ENCODE results near the gene POLE.

DNA sequence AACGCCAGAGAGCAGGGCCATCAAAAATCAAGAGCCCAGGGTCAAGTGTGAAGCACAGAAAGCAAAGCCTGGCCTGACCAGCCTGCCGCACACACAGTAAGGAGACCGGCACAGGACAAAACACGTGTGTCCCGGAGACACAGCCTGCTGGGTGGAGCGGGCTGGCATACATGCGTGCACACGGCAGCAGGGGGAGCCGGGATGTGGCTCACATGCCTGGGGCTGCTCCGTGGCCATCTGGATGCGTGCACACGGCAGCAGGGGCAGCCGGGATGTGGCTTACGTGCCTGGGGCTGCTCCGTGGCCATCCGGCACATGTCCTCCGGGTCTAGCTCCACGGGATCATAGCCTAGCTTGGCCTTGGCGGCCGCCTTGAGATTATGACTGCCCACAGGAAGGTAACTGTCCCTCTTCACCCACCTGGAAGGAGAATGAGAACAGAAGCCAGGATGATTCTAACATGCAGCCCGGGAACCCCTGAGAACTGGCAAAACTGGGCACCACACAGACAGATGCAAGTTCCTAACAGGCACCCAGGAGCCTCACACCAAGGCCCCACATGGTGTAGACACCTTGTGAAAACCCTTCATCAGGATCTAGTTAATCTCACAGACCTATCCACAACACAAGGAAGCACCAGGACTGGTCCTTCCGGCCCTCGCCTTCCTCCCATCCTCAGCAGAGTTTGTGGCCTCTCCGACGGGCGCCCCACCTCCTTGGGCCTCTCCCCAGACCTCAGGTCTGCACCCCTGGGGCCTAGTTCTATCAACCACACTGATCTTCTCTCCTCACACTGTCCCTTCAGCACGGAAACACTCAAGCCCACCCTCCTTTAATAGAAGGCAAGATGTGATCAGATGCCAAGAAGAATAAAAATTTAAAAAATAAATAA, 13.6 kb downstream of the POLE start:
- TF ChIP-seq, protein P1, sequence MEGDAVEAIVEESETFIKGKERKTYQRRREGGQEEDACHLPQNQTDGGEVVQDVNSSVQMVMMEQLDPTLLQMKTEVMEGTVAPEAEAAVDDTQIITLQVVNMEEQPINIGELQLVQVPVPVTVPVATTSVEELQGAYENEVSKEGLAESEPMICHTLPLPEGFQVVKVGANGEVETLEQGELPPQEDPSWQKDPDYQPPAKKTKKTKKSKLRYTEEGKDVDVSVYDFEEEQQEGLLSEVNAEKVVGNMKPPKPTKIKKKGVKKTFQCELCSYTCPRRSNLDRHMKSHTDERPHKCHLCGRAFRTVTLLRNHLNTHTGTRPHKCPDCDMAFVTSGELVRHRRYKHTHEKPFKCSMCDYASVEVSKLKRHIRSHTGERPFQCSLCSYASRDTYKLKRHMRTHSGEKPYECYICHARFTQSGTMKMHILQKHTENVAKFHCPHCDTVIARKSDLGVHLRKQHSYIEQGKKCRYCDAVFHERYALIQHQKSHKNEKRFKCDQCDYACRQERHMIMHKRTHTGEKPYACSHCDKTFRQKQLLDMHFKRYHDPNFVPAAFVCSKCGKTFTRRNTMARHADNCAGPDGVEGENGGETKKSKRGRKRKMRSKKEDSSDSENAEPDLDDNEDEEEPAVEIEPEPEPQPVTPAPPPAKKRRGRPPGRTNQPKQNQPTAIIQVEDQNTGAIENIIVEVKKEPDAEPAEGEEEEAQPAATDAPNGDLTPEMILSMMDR (IDR thresholded peaks at IDR 0.05): no peak
- TF ChIP-seq POLR2A (IDR thresholded peaks at IDR 0.05): no peak

Measured in esophagus squamous epithelium (tissue), 4 donors.